Sigmoid colon (tissue), 7 donors: ENCODE data around the gene FOLR2. TPM values are rescaled to one million over a fixed set of nuclear protein-coding genes. Genes with fewer than 3 reads are reported as not detected.
A peak's percentile ranks its signal among the peaks of the same experiment; 100 is the strongest.

Experiments used
- DNase-seq: peaks from one replicate; pipeline ENCODE4 v3.0.0-alpha.2; 2019
- H3K27ac ChIP-seq, 4 donors: fragments of 200-600 bp; sonication (generic); one replicate each; pipeline ENCODE4 v1.5.1; 2016 to 2019; ENCODE audit warnings: mild to moderate bottlenecking in 1 of 4
- H3K27me3 ChIP-seq, 3 donors: fragments of 200-600 bp; sonication (generic); one replicate each; pipeline ENCODE4 v1.5.1; 2019; ENCODE audit warnings: mild to moderate bottlenecking in 1 of 3
- H3K36me3 ChIP-seq, 4 donors: fragments of 200-600 bp; sonication (generic); one replicate each; pipeline ENCODE4 v1.5.1; 2016 to 2019
- H3K4me1 ChIP-seq, 4 donors: fragments of 200-600 bp; sonication (generic); one replicate each; pipeline ENCODE4 v1.5.1; 2017 to 2019
- H3K4me3 ChIP-seq, 4 donors: fragments of 200-600 bp; sonication (generic); one replicate each; pipeline ENCODE4 v1.5.1; 2017 to 2019; ENCODE audit warnings: mild to moderate bottlenecking in 2 of 4, moderate library complexity in 1 of 4
- H3K9me3 ChIP-seq, 4 donors: fragments of 200-600 bp in 3 of 4; sonication (generic) in 3 of 4; one replicate each; pipeline versions ENCODE4 v1.5.1 to v1.6.1; 2013 to 2019
- CTCF ChIP-seq, 4 experiments: fragments of 450-650 bp in 3 of 4; fragments of 200-600 bp in 1 of 4; IDR thresholded peaks; one replicate each; pipeline ENCODE4 v1.5.1; 2016 to 2019; ENCODE audit warnings: antibody characterized with exemption in 4 of 4, mild to moderate bottlenecking in 3 of 4, moderate library complexity in 2 of 4
- EP300 ChIP-seq, 4 donors: sonication (generic); formaldehyde crosslinking; IDR thresholded peaks; one replicate each; pipeline ENCODE4 v1.6.1; 2017; ENCODE audit warnings: antibody characterized with exemption in 4 of 4
- POLR2A ChIP-seq, 2 donors: fragments of 450-650 bp; IDR thresholded peaks; one replicate each; pipeline ENCODE4 v1.6.1; 2016; ENCODE audit warnings: antibody characterized with exemption in 2 of 2, mild to moderate bottlenecking in 2 of 2, moderate library complexity in 2 of 2
- POLR2AphosphoS5 ChIP-seq, 4 donors: sonication (generic); formaldehyde crosslinking; IDR thresholded peaks; one replicate each; pipeline ENCODE4 v1.6.1; 2017; ENCODE audit warnings: antibody characterized with exemption in 4 of 4
- WGBS, 2 donors: extraction: QIAGEN DNeasy Blood & Tissue Kit; methylation state at CpG; one replicate each; pipeline ENCODE4 v1.1.7; 2013; 5-methylcytosine and 5-hydroxymethylcytosine counted together
- intact Hi-C: fragments of 100-400 bp; cut with DNase I; formaldehyde crosslinking; loops from one replicate; pipeline ENCODE4 v1.15.1; 2023
- polyA plus RNA-seq, 3 donors: library from polyadenylated mRNA; stranded (reverse); fragments of 200-250 nt; gene quantifications; one replicate each; pipeline ENCODE4 v1.2.3, GENCODE V29; 2013
- total RNA-seq, 4 donors: library from RNA; depleted of rRNA; stranded (reverse); fragments of >200 nt; gene quantifications; one replicate each; pipeline ENCODE4 v1.1.0, GENCODE V29; 2016
- donor health status: healthy with polysubstance abuse.
- donor health status: Bipolar disorder and iron deficiency.
- donor health status: healthy.

FOLR2 gene
- total and polyA plus RNA-seq, 7 donors = 14.1 to 61.7 (median 27.0) TPM

- intact Hi-C loops = loop anchor here (5.0 kb wide), 3 partner anchors 112 to 297 kb away; partner anchors contain the start of genes ANAPC15, RNF121 and XNDC1N
These were observed 7.3 kb downstream of the FOLR2 start for GRCh38 chr11:72223615-72224563.

GRCh38 chr11:72224564-72225410 is 8.2 kb downstream of the FOLR2 start, which contains the start of gene INPPL1:
INPPL1 (plus strand) TSS chr11:72224767; CDS start chr11:72224985, 218 bp downstream.
- H3K27ac ChIP-seq = peak within 1 kb of the TSS; percentile 95 to 99 (median 98)
- 1% methylated on average over 81 of the region's 81 CpGs for WGBS, 2 donors
- TF ChIP-seq POLR2AphosphoS5 (IDR thresholded peaks at IDR 0.05) = peak in 1 of 4 donors; percentile 14
- TF ChIP-seq CTCF (IDR thresholded peaks at IDR 0.05) = no peak
- H3K27me3 ChIP-seq = no peaks in the 10 kb centered on the region
- H3K9me3 ChIP-seq = no peaks in the 10 kb centered on the region
- peaks cover 2 to 49% (median 43%) of the 10 kb centered on the region in 4 donors for H3K4me1 ChIP-seq
- intact Hi-C loops = loop anchor here (1.0 to 5.0 kb wide), 4 partner anchors 14 to 297 kb away; partner anchors contain the start of genes ANAPC15, RNF121 and XNDC1N
- H3K36me3 ChIP-seq = peaks cover 14 to 28% (median 18%) of the 10 kb centered on the region in 4 donors
- peak within 1 kb of the TSS; percentile 65 to 91 (median 80) for H3K4me3 ChIP-seq
- peak; percentile 81 for DNase-seq

More at GRCh38 chr11:72223615-72224563, 7.3 kb downstream of the FOLR2 start:
- peak overlapping the region; percentile 65 to 91 (median 80) for H3K4me3 ChIP-seq
- H3K27ac ChIP-seq = peak overlapping the region; percentile 95 to 99 (median 98)
- peak; percentile 95 for DNase-seq
- no peaks in the 10 kb centered on the region for H3K9me3 ChIP-seq
- 1% methylated on average over 84 of the region's 84 CpGs for WGBS, 2 donors
- H3K27me3 ChIP-seq = no peaks in the 10 kb centered on the region
- peaks cover 2 to 49% (median 43%) of the 10 kb centered on the region in 4 donors for H3K4me1 ChIP-seq
- peaks cover 5 to 19% (median 10%) of the 10 kb centered on the region in 4 donors for H3K36me3 ChIP-seq
- peak in 1 of 4 donors; percentile 20 for TF ChIP-seq EP300 (IDR thresholded peaks at IDR 0.05)
- TF ChIP-seq POLR2AphosphoS5 (IDR thresholded peaks at IDR 0.05) = peak in 3 of 4 donors; percentile 44 to 64 (median 57)
- TF ChIP-seq POLR2A (IDR thresholded peaks at IDR 0.05) = peak in 1 of 2 donors; percentile 43
- no peak for TF ChIP-seq CTCF (IDR thresholded peaks at IDR 0.05)

GRCh38 chr11:72225411-72225951 is 8.9 kb downstream of the FOLR2 start:
- TF ChIP-seq EP300 (IDR thresholded peaks at IDR 0.05) (no peak), CTCF (IDR thresholded peaks at IDR 0.05) (no peak), POLR2AphosphoS5 (IDR thresholded peaks at IDR 0.05) (no peak), POLR2A (IDR thresholded peaks at IDR 0.05) (no peak)
- Histone ChIP-seq H3K36me3 (peaks cover 21 to 35% (median 25%) of the 10 kb centered on the region in 4 donors), H3K4me3 (peak overlapping the region; percentile 65 to 91 (median 80)), H3K9me3 (no peaks in the 10 kb centered on the region), H3K27me3 (no peaks in the 10 kb centered on the region), H3K27ac (peak overlapping the region; percentile 95 to 99 (median 98)), H3K4me1 (peaks cover 2 to 49% (median 43%) of the 10 kb centered on the region in 4 donors)
- WGBS, 2 donors = 13 to 18% methylated on average over 11 of the region's 11 CpGs
- DNase-seq = peak; percentile 64
- intact Hi-C loops = loop anchor here (1.0 kb wide), 1 partner anchor 13 kb away; no protein-coding TSS in a partner anchor

GRCh38 chr11:72226701-72227100 is 10.1 kb downstream of the FOLR2 start:
- peak overlapping the region in 1 of 4 donors; percentile 99 for H3K27ac ChIP-seq
- TF ChIP-seq CTCF (IDR thresholded peaks at IDR 0.05) (no peak), POLR2A (IDR thresholded peaks at IDR 0.05) (no peak), EP300 (IDR thresholded peaks at IDR 0.05) (no peak)
- H3K36me3 ChIP-seq = peaks cover 32 to 47% (median 37%) of the 10 kb centered on the region in 4 donors
- H3K4me3 ChIP-seq = no peak overlapping the region
- no peaks in the 10 kb centered on the region for H3K27me3 ChIP-seq
- H3K4me1 ChIP-seq = peaks cover 2 to 49% (median 43%) of the 10 kb centered on the region in 4 donors
- DNase-seq = no peak
- H3K9me3 ChIP-seq = no peaks in the 10 kb centered on the region
- WGBS, 2 donors = 76 to 86% methylated on average over 5 of the region's 5 CpGs
- intact Hi-C loops = no loop called here
